ENCODE data around the gene CBR3. TPM values are rescaled to one million over a fixed set of nuclear protein-coding genes. Genes with fewer than 3 reads are reported as not detected.

The CBR3 gene
- total and polyA plus RNA-seq, 2 of the 4 experiments (the other 2 are of a cell fraction): 13.4 to 15.4 TPM

DNA sequence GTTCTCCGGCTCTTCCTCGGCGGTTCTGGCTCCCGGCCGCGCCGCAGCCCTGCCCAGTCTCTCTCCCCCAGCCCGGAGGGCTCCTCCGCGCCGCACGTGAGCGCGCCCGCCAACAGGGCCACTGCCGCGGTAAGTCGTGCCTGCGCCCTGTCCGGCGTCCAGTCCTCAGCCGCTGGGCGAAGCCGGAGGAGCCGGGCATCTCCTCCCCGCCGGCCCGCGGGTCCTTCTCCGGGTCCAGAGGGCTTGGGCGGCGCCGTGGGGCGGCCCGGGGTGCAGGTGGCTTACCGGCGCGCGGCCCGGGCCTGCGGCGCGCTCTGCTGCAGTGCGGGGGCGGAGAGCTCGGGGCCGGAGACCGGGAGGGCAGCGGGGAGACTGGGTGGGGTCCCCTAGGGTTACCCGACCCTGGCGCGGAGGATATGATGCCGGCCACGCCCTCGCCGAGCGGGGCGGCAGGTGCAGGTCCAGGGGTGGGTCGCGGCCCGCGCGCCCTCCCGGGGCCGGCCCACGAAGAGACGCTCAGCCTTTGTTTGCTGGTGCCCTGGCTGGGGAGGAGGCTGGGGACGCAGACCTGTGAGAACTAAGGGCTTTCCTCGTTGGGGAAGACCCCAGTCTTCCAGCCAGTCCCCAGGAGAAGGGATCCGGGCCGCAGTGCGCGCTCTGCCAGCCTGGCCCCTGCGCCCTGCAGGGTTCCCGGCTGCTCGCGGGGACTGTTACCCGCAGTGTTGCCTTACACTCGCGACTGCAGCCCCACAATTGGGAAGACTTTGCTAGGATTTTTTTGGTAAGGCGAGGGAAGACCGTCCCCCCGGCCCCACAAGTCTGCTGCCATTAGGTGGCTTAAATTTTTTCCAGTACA lies 22.2 kb downstream of the CBR3 start, which contains the start of gene DOP1B:
TSS of gene DOP1B (plus strand) at position 10 of the 856 bp plus-strand sequence. CDS start 7,910 bp downstream, outside the sequence.
- Histone ChIP-seq H2AK5ac (ENCODE audit: low read depth, low read length) (0 out of 2 replicates have a peak within 1 kb of the TSS, but pooled peaks have one; percentile 43), H3K4ac (ENCODE audit: low read depth, low read length) (peak within 1 kb of the TSS; percentile 35), H3K36me3 (ENCODE audit: control insufficient read depth, insufficient read depth, low read length) (no peaks in the 10 kb centered on the region), H4K20me1 (ENCODE audit: insufficient read depth, low read length) (no peaks in the 10 kb centered on the region), H4K91ac (ENCODE audit: insufficient read depth, low read depth, low read length) (no peak within 1 kb of the TSS), H3K79me1 (ENCODE audit: low read depth in 1 of 2, low read length in 2 of 2) (peaks cover 22 to 39% of the 10 kb centered on the region in 2 experiments), H3K56ac (ENCODE audit: extremely low read depth, insufficient read depth, low read length) (no peak within 1 kb of the TSS), H3K14ac (replicated peaks; ENCODE audit: low read depth, low read length) (peak within 1 kb of the TSS; percentile 84), H3K18ac (ENCODE audit: low read depth, low read length) (no peak within 1 kb of the TSS), H2BK20ac (ENCODE audit: low read depth, low read length) (no peak within 1 kb of the TSS), H3K4me3 (ENCODE audit: insufficient read depth, low read depth, low read length) (peak within 1 kb of the TSS; percentile 88), H4K5ac (ENCODE audit: low read depth, low read length) (0 out of 2 replicates have a peak within 1 kb of the TSS, but pooled peaks have one; percentile 4), H2BK120ac (ENCODE audit: low read depth, low read length) (no peak within 1 kb of the TSS), H3K4me1 (ENCODE audit: control insufficient read depth, insufficient read depth, low read length) (peaks cover 4% of the 10 kb centered on the region), H3K27ac (ENCODE audit: insufficient read depth, low read length) (peak within 1 kb of the TSS; percentile 58; the same call in 1 of the 2 replicates), H3K23ac (ENCODE audit: low read depth, low read length) (0 out of 2 replicates have a peak within 1 kb of the TSS, but pooled peaks have one; percentile 54), H3K4me2 (ENCODE audit: low read depth, low read length) (peak within 1 kb of the TSS; percentile 87), H3K9me3 (ENCODE audit: control insufficient read depth, insufficient read depth, low read length) (no peaks in the 10 kb centered on the region; the same call in 1 of the 2 replicates), H2AFZ (replicated peaks; ENCODE audit: low read length, poor library complexity) (peak within 1 kb of the TSS; percentile 97), H3K27me3 (ENCODE audit: control insufficient read depth, insufficient read depth, low read length) (no peaks in the 10 kb centered on the region), H4K8ac (ENCODE audit: low read depth in 2 of 2, low read length in 2 of 2) (peak within 1 kb of the TSS; percentile 6 to 49; a peak in 3 of 4 replicates), H3K9me1 (ENCODE audit: insufficient read depth, low read length) (peaks cover 8% of the 10 kb centered on the region), H3K9ac (ENCODE audit: low read depth, low read length) (peak within 1 kb of the TSS; percentile 79), H2BK15ac (ENCODE audit: low read depth, low read length) (no peak within 1 kb of the TSS), H2BK5ac (ENCODE audit: low read depth, low read length, poor library complexity, severe bottlenecking) (peak within 1 kb of the TSS; percentile 60), H2AK9ac (replicated peaks; ENCODE audit: low read depth, low read length, poor library complexity) (peak within 1 kb of the TSS; percentile 93)
- CTCF ChIA-PET: no interaction called here
- WGBS, 2 experiments (ENCODE audit: extremely low coverage in 2 of 2, insufficient read length in 1 of 2): 0% methylated on average over 9 of the region's 83 CpGs; no CpG with 5 or more reads in 1 of the 2 experiments
- dilution Hi-C loops (cut with HindIII; ENCODE audit: low sequenced_read_pairs, unreplicated experiment) (no loop called here), in situ Hi-C loops (cut with MboI; ENCODE audit: low sequenced_read_pairs) (loop anchor here (10.0 kb wide), 1 partner anchor 48 kb away; no protein-coding TSS in a partner anchor), intact Hi-C loops (cut with micrococcal nuclease) (loop anchor here (1.0 to 5.0 kb wide), 3 partner anchors 50 to 175 kb away; no protein-coding TSS in a partner anchor)
- ATAC-seq (ENCODE audit: low read depth) (peak; percentile 6), DNase-seq (no peak)
- BruUV-seq (replicated peaks): no TSS peak
- POLR2A ChIA-PET (ENCODE audit: unreplicated experiment): no interaction called here
- TF ChIP-seq, protein P1, sequence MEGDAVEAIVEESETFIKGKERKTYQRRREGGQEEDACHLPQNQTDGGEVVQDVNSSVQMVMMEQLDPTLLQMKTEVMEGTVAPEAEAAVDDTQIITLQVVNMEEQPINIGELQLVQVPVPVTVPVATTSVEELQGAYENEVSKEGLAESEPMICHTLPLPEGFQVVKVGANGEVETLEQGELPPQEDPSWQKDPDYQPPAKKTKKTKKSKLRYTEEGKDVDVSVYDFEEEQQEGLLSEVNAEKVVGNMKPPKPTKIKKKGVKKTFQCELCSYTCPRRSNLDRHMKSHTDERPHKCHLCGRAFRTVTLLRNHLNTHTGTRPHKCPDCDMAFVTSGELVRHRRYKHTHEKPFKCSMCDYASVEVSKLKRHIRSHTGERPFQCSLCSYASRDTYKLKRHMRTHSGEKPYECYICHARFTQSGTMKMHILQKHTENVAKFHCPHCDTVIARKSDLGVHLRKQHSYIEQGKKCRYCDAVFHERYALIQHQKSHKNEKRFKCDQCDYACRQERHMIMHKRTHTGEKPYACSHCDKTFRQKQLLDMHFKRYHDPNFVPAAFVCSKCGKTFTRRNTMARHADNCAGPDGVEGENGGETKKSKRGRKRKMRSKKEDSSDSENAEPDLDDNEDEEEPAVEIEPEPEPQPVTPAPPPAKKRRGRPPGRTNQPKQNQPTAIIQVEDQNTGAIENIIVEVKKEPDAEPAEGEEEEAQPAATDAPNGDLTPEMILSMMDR (conservative IDR thresholded peaks at IDR 0.05; ENCODE audit: low read depth, low read length): no peak
- TF ChIP-seq MXI1 (IDR thresholded peaks at IDR 0.05; ENCODE audit: borderline replicate concordance, low read depth, low read length) (peak; percentile 30; the same call in 1 of the 2 replicates), MAZ (IDR thresholded peaks at IDR 0.05; ENCODE audit: borderline replicate concordance, low read depth, low read length) (no peak), SMC3 (IDR thresholded peaks at IDR 0.05; ENCODE audit: low read depth, low read length) (no peak), CHD1 (IDR thresholded peaks at IDR 0.05; ENCODE audit: low read depth, low read length) (no peak), CEBPB (IDR thresholded peaks at IDR 0.05; ENCODE audit: low read depth, low read length) (no peak), MAFK (IDR thresholded peaks at IDR 0.05; ENCODE audit: low read depth, low read length) (no peak), NFE2L2 (IDR thresholded peaks at IDR 0.05; ENCODE audit: low read depth, low read length) (no peak), FOS (IDR thresholded peaks at IDR 0.05; ENCODE audit: low read depth, low read length) (no peak), RFX5 (IDR thresholded peaks at IDR 0.05; ENCODE audit: low read depth, low read length) (no peak), BHLHE40 (IDR thresholded peaks at IDR 0.05; ENCODE audit: low read depth, low read length) (peak; percentile 80; the same call in 1 of the 2 replicates), RCOR1 (IDR thresholded peaks at IDR 0.05; ENCODE audit: insufficient replicate concordance, low read length) (no peak)
- TF ChIP-seq, protein P2, sequence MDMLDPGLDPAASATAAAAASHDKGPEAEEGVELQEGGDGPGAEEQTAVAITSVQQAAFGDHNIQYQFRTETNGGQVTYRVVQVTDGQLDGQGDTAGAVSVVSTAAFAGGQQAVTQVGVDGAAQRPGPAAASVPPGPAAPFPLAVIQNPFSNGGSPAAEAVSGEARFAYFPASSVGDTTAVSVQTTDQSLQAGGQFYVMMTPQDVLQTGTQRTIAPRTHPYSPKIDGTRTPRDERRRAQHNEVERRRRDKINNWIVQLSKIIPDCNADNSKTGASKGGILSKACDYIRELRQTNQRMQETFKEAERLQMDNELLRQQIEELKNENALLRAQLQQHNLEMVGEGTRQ (IDR thresholded peaks at IDR 0.05; ENCODE audit: low read depth, low read length): no peak
